Measurements from ENCODE around the gene DDX43. TPM values are rescaled to one million over a fixed set of nuclear protein-coding genes. Genes with fewer than 3 reads are reported as not detected.

Gene DDX43
- total RNA-seq, 4 donors from 2014 or later = 0.11 to 3.4 (median 1.5) TPM; not detected in 1

DNA sequence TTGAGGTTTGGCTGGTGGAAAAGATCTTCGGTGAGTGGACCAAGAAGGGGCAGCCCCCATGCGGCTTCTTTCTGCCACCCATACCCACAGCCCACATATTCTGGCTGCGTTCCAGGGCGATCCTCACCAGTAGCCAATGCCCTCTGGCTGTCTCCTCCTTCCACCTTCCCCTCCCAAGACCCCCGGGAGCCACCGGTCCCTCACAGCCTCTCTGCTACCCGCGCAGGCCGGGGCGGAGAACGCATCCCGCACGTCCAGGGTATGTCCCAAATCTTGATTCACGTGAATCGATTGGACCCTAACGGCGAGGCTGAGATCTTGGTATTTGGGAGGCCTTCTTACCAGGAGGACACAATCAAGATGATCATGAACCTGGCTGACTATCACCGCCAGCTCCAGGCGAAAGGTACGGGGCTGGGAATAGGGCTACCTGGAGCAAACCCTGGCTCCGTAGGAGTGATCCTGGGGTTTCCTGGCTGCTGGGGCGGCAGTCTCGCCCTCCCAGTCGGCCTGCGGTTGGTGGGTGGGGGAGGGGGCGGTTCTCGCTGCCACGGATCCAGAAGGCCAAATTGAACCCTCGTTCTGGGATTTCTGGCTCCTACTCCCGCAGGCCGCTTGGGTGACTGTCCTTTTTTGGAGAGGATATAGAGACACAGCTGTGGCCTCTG lies 31.6 kb upstream of the DDX43 start:
- H3K9me3 ChIP-seq = no peaks in the 10 kb centered on the region
- DNase-seq = no peak
- WGBS, 2 donors = 92 to 98% methylated on average over 11 to 14 of the region's 31 CpGs
- no peak overlapping the region for H3K27ac ChIP-seq
- H3K36me3 ChIP-seq = no peaks in the 10 kb centered on the region
- no peak for TF ChIP-seq POLR2A (IDR thresholded peaks at IDR 0.05)
- TF ChIP-seq, protein P1, sequence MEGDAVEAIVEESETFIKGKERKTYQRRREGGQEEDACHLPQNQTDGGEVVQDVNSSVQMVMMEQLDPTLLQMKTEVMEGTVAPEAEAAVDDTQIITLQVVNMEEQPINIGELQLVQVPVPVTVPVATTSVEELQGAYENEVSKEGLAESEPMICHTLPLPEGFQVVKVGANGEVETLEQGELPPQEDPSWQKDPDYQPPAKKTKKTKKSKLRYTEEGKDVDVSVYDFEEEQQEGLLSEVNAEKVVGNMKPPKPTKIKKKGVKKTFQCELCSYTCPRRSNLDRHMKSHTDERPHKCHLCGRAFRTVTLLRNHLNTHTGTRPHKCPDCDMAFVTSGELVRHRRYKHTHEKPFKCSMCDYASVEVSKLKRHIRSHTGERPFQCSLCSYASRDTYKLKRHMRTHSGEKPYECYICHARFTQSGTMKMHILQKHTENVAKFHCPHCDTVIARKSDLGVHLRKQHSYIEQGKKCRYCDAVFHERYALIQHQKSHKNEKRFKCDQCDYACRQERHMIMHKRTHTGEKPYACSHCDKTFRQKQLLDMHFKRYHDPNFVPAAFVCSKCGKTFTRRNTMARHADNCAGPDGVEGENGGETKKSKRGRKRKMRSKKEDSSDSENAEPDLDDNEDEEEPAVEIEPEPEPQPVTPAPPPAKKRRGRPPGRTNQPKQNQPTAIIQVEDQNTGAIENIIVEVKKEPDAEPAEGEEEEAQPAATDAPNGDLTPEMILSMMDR (IDR thresholded peaks at IDR 0.05) = no peak
- no peak overlapping the region for H3K4me3 ChIP-seq
- intact Hi-C loops (cut with DNase I) = no loop called here
- no peaks in the 10 kb centered on the region for H3K4me1 ChIP-seq
- no peaks in the 10 kb centered on the region for H3K27me3 ChIP-seq

DNA sequence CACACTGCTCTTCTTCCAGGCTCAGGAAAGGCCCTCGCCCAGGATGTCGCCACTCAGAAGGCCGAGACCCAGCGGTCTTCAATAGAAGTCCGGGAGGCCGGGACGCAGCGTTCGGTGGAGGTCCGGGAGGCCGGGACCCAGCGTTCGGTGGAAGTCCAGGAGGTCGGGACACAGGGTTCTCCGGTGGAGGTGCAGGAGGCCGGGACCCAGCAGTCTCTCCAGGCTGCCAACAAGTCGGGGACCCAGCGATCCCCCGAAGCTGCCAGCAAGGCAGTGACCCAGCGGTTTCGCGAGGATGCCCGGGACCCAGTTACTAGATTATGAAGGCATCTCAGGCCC lies 31.1 kb upstream of the DDX43 start:
- intact Hi-C loops (cut with DNase I) = no loop called here
- no peak for TF ChIP-seq POLR2A (IDR thresholded peaks at IDR 0.05)
- TF ChIP-seq, protein P1 (IDR thresholded peaks at IDR 0.05) = no peak

GRCh38 chr6:73364121-73364520 lies 30.5 kb upstream of the DDX43 start:
- H3K9me3 ChIP-seq = no peaks in the 10 kb centered on the region
- no peak overlapping the region for H3K4me3 ChIP-seq
- intact Hi-C loops (cut with DNase I) = no loop called here
- no peak overlapping the region for H3K27ac ChIP-seq
- no peaks in the 10 kb centered on the region for H3K36me3 ChIP-seq
- H3K27me3 ChIP-seq = no peaks in the 10 kb centered on the region
- DNase-seq = no peak
- H3K4me1 ChIP-seq = no peaks in the 10 kb centered on the region
- no peak for TF ChIP-seq POLR2A (IDR thresholded peaks at IDR 0.05)
- TF ChIP-seq, protein P1 (IDR thresholded peaks at IDR 0.05) = no peak
- WGBS, 2 donors = 84 to 100% methylated on average over 6 to 11 of the region's 14 CpGs

More for the DNA sequence above, 31.1 kb upstream of the DDX43 start:
- Histone ChIP-seq H3K4me3 (no peak overlapping the region), H3K27me3 (no peaks in the 10 kb centered on the region), H3K36me3 (no peaks in the 10 kb centered on the region), H3K27ac (no peak overlapping the region), H3K4me1 (no peaks in the 10 kb centered on the region), H3K9me3 (no peaks in the 10 kb centered on the region)
- WGBS, 2 donors = 88 to 100% methylated on average over 2 to 14 of the region's 23 CpGs
- no peak for DNase-seq

GRCh38 chr6:73364549-73364948 lies 30.1 kb upstream of the DDX43 start:
- intact Hi-C loops (cut with DNase I) = no loop called here
- H3K27me3 ChIP-seq = no peaks in the 10 kb centered on the region
- 81 to 88% methylated on average over 7 to 9 of the region's 9 CpGs for WGBS, 2 donors

DNA sequence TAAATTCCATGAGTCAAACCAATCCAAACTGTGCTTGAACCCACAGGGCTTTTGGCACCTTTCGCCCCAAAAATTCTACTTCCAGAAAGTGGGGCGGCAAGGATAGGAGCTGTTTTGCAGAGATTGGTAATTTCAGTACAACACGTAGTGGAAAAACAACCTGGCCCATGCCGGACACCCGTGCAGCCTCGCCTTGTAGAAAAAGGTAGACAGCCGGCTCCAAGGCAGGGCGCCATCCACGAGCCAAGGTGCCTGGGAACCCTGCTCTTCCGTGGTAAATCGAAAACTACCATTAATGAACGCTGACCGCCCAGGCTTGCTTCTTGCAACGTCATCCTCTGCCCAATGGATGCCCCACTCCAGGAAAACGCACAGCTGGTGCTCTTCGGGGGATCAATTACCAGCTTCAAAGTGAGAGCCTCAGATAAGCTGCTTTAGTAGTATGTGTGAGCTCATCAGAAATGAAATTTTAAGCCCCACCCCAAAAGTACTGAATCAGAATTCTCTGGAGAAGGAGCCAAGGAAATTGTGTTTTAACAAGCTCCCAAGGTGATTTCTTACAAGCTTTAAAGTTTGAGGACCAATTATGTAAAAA lies 26.8 kb upstream of the DDX43 start:
- DNase-seq = no peak
- 65 to 73% methylated on average over 9 to 16 of the region's 16 CpGs for WGBS, 2 donors
- H3K27ac ChIP-seq = no peak overlapping the region
- no peaks in the 10 kb centered on the region for H3K27me3 ChIP-seq
- no peaks in the 10 kb centered on the region for H3K4me1 ChIP-seq
- no peaks in the 10 kb centered on the region for H3K36me3 ChIP-seq
- intact Hi-C loops (cut with DNase I) = no loop called here
- H3K9me3 ChIP-seq = peaks cover 0 to 19% (median 0%) of the 10 kb centered on the region in 3 donors
- no peak overlapping the region for H3K4me3 ChIP-seq
- no peak for TF ChIP-seq POLR2A (IDR thresholded peaks at IDR 0.05)
- TF ChIP-seq, protein P1 (IDR thresholded peaks at IDR 0.05) = no peak

More at GRCh38 chr6:73364549-73364948, 30.1 kb upstream of the DDX43 start:
- no peak for TF ChIP-seq POLR2A (IDR thresholded peaks at IDR 0.05)
- H3K9me3 ChIP-seq = no peaks in the 10 kb centered on the region
- no peaks in the 10 kb centered on the region for H3K36me3 ChIP-seq
- H3K4me3 ChIP-seq = no peak overlapping the region
- no peak for DNase-seq
- H3K4me1 ChIP-seq = no peaks in the 10 kb centered on the region
- H3K27ac ChIP-seq = no peak overlapping the region
